Endodermal cell (in vitro differentiated cells): Measurements from ENCODE around the gene ATG16L2. TPM values are rescaled to one million over a fixed set of nuclear protein-coding genes. Genes with fewer than 3 reads are reported as not detected.

Experiments used
- DNase-seq: peaks from one replicate; pipeline ENCODE4 v3.0.0-alpha.2; 2017
- H3K27ac ChIP-seq: 2 replicates; pipeline ENCODE4 v1.5.1; 2013; ENCODE audit warnings: mild to moderate bottlenecking, low read depth, low read length, moderate library complexity
- H3K27me3 ChIP-seq: 2 replicates; pipeline ENCODE4 v1.6.1; 2013; ENCODE audit warnings: mild to moderate bottlenecking, low read length, moderate library complexity; ENCODE audit not compliant: insufficient read depth, control insufficient read depth, poor library complexity, severe bottlenecking
- H3K36me3 ChIP-seq: 2 replicates; pipeline ENCODE4 v1.7.0; 2013; ENCODE audit warnings: mild to moderate bottlenecking, low read length, moderate library complexity; ENCODE audit not compliant: control insufficient read depth, insufficient read depth
- H3K4me1 ChIP-seq: one replicate; pipeline ENCODE4 v1.7.0; 2013; ENCODE audit warnings: low read length; ENCODE audit not compliant: control insufficient read depth, insufficient read depth
- H3K4me3 ChIP-seq: 2 replicates; pipeline ENCODE4 v1.5.1; 2013; ENCODE audit warnings: mild to moderate bottlenecking, low read length, moderate library complexity
- H3K9ac ChIP-seq: 2 replicates; pipeline ENCODE4 v1.6.1; 2013; ENCODE audit warnings: mild to moderate bottlenecking, low read length, moderate library complexity; ENCODE audit not compliant: poor library complexity, severe bottlenecking; ENCODE audit errors: extremely low read depth
- H3K9me3 ChIP-seq: 2 replicates; pipeline ENCODE4 v1.6.1; 2013; ENCODE audit warnings: mild to moderate bottlenecking, low read length, moderate library complexity; ENCODE audit not compliant: control insufficient read depth
- H3K27ac Mint-ChIP-seq: 2 replicates; pipeline ENCODE4 v1.8.0; 2020; ENCODE audit warnings: mixed read lengths
- H3K27me3 Mint-ChIP-seq: 2 replicates; pipeline ENCODE4 v1.8.0; 2021; ENCODE audit warnings: mild to moderate bottlenecking, mixed read lengths; ENCODE audit not compliant: insufficient read depth
- H3K36me3 Mint-ChIP-seq: 2 replicates; pipeline ENCODE4 v1.8.0; 2020; ENCODE audit warnings: low read depth, mixed read lengths
- H3K4me1 Mint-ChIP-seq: 2 replicates; pipeline ENCODE4 v1.8.0; 2020; ENCODE audit warnings: mixed read lengths
- H3K4me3 Mint-ChIP-seq: 2 replicates; pipeline ENCODE4 v1.8.0; 2020; ENCODE audit warnings: mild to moderate bottlenecking, moderate library complexity, mixed read lengths
- H3K9me3 Mint-ChIP-seq: 2 replicates; pipeline ENCODE4 v1.8.0; 2020; ENCODE audit warnings: mild to moderate bottlenecking, mixed read lengths
- CTCF ChIP-seq: fragments of 200-600 bp; sonication (generic); conservative IDR thresholded peaks from 2 replicates; pipeline ENCODE4 v1.5.0; 2021; ENCODE audit warnings: antibody characterized with exemption, mild to moderate bottlenecking
- WGBS, 2 experiments: methylation state at CpG; one replicate each; pipeline versions ENCODE4 v1.1.5 to v1.1.7; 2013; ENCODE audit warnings: missing lambda C conversion rate in 2 of 2, mixed read lengths in 1 of 2; ENCODE audit not compliant: insufficient coverage in 1 of 2, insufficient read length in 1 of 2; 5-methylcytosine and 5-hydroxymethylcytosine counted together
- total RNA-seq, 2 donors: library from RNA; stranded (reverse); fragmentation: NEBNext Ultra II Directional in 1 of 2; extraction: Animal tissue kit (Norgen Biotek cat#: 25700) in 1 of 2; gene quantifications; 2 replicates in 1 of 2; 3 replicates in 1 of 2; pipeline ENCODE4 v1.2.1, GENCODE V29; 2021

ATG16L2 gene
- total RNA-seq, 2 donors from 2014 or later: 32.2 to 34.2 TPM

DNA sequence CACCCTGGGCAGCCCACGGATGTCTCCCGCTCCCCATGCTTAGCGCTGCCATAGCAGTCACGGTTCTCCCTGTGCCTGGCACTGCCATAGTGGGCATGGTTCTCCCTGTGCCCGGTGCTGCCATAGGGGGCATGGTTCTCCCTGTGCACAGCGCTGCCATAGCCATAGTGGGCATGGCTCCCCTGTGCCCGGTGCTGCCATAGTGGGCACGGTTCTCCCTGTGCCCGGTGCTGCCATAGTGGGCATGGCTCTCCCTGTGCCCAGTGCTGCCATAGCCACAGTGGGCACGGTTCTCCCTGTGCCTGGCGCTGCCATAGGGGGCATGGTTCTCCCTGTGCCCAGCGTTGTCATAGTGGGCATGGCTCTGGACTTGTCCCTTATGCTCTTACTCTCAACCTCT, 42.2 kb upstream of the ATG16L2 start:
- Mint-ChIP-seq H3K4me3 (no peak overlapping the region), H3K27me3 (no peaks in the 10 kb centered on the region), H3K36me3 (peaks cover 11% of the 10 kb centered on the region), H3K27ac (peak overlapping the region; percentile 22), H3K4me1 (peaks cover 2% of the 10 kb centered on the region), H3K9me3 (no peaks in the 10 kb centered on the region)
- no peak for DNase-seq
- no peaks in the 10 kb centered on the region for H3K36me3 ChIP-seq
- no peak overlapping the region for H3K4me3 ChIP-seq
- no peak for TF ChIP-seq CTCF
- WGBS, 2 experiments: 91 to 93% methylated on average over 12 of the region's 12 CpGs
- no peaks in the 10 kb centered on the region for H3K27me3 ChIP-seq
- H3K9ac ChIP-seq: no peak overlapping the region
- H3K9me3 ChIP-seq: no peaks in the 10 kb centered on the region
- H3K4me1 ChIP-seq: no peaks in the 10 kb centered on the region
- H3K27ac ChIP-seq: no peak overlapping the region

DNA sequence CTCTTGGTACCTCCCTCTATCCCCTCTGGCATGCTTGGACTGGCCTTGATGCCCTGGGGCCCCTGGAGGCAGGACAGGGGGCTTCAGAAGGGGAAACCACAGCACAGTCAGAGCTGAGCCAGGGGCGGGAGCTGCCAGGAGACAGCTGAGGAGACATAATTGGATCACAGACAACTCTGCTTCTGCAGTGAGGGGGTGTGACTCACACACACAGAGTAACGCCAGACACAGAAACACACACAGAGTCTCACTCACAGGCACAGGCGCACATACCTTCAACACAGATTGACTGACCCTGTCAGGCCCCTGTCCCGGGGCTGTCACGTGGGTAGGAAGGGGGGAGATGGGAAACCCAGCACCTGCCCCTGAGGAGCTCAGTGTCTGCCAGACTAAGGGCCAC, 40.9 kb upstream of the ATG16L2 start:
- H3K36me3 ChIP-seq: no peaks in the 10 kb centered on the region
- Mint-ChIP-seq H3K36me3 (peaks cover 11% of the 10 kb centered on the region), H3K27me3 (no peaks in the 10 kb centered on the region), H3K9me3 (no peaks in the 10 kb centered on the region), H3K4me1 (peaks cover 2% of the 10 kb centered on the region), H3K4me3 (no peak overlapping the region), H3K27ac (no peak overlapping the region)
- no peak overlapping the region for H3K9ac ChIP-seq
- WGBS, 2 experiments: 75 to 100% methylated on average over 1 to 5 of the region's 5 CpGs
- H3K27ac ChIP-seq: peak overlapping the region; percentile 1
- H3K4me3 ChIP-seq: no peak overlapping the region
- no peak for TF ChIP-seq CTCF
- H3K4me1 ChIP-seq: no peaks in the 10 kb centered on the region
- no peaks in the 10 kb centered on the region for H3K27me3 ChIP-seq
- DNase-seq: no peak
- H3K9me3 ChIP-seq: no peaks in the 10 kb centered on the region

DNA sequence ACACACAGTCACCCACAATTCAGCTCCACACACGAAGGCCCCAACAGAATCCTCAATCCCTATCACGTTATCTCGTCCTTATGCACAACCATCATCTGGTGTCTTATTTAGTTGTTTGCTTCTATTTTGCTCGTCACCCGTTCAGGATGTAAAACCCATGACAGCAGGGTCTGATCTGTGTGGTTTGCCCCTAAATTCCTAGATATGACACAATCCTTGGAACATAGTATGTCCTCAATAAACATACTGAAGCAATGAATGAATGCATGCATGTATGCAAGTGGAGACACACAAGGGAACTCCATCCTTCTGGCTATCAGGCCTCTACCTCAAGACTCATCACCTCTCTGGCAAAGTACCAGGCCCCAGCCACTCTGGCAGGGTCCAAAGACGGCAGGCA, 40.5 kb upstream of the ATG16L2 start:
- H3K4me3 Mint-ChIP-seq: no peak overlapping the region
- Histone ChIP-seq H3K4me3 (no peak overlapping the region), H3K4me1 (no peaks in the 10 kb centered on the region), H3K27ac (no peak overlapping the region), H3K9me3 (no peaks in the 10 kb centered on the region), H3K36me3 (no peaks in the 10 kb centered on the region), H3K9ac (no peak overlapping the region), H3K27me3 (no peaks in the 10 kb centered on the region)
- TF ChIP-seq CTCF: no peak
- H3K4me1 Mint-ChIP-seq: no peaks in the 10 kb centered on the region
- WGBS, 2 experiments: 89 to 95% methylated on average over 4 to 6 of the region's 6 CpGs
- H3K9me3 Mint-ChIP-seq: no peaks in the 10 kb centered on the region
- no peaks in the 10 kb centered on the region for H3K27me3 Mint-ChIP-seq
- peaks cover 11% of the 10 kb centered on the region for H3K36me3 Mint-ChIP-seq
- H3K27ac Mint-ChIP-seq: no peak overlapping the region
- no peak for DNase-seq
